AG04450 (cell line): ENCODE results near the gene TMEM91. TPM values are rescaled to one million over a fixed set of nuclear protein-coding genes. Genes with fewer than 3 reads are reported as not detected.

Source experiments
- CTCF ChIA-PET: fragments of 300-600, 350-600 bp; formaldehyde crosslinking; extraction: SDS; loops from one replicate; lab custom pipeline; 2022; ENCODE audit warnings: antibody characterized with exemption, inconsistent platforms; lab: Charles Lee
- POLR2A ChIA-PET: fragments of 350-600 bp; formaldehyde crosslinking; extraction: SDS; loops from one replicate; lab custom pipeline; 2021; ENCODE audit warnings: antibody characterized with exemption, inconsistent platforms; lab: Yijun Ruan, JAX
- DNase-seq: peaks from one replicate; pipeline ENCODE4 v3.0.0-alpha.2; 2011; ENCODE audit warnings: low read depth, low spot score
- H3K27ac ChIP-seq: one replicate; pipeline ENCODE4 v1.5.1; 2012; ENCODE audit warnings: low read depth, low read length, control low read depth
- H3K27me3 ChIP-seq: one replicate; pipeline ENCODE4 v1.6.0; 2012; ENCODE audit warnings: low read length; ENCODE audit not compliant: control insufficient read depth, insufficient read depth
- H3K4me3 ChIP-seq: 2 replicates; pipeline ENCODE4 v1.5.1; 2011; ENCODE audit warnings: mild to moderate bottlenecking, low read depth, low read length, control low read depth
- H3K9me3 ChIP-seq: 2 replicates; pipeline ENCODE4 v1.5.1; 2012; ENCODE audit warnings: low read length; ENCODE audit not compliant: control insufficient read depth, insufficient read depth
- polyA plus RNA-seq: library from polyadenylated mRNA; depleted of rRNA; stranded (reverse); fragments of >200 nt; gene quantifications from 2 replicates; pipeline ENCODE4 v1.2.3, GENCODE V29; 2011
- TF ChIP-seq, protein P1 (sequence below): IDR thresholded peaks from 2 replicates; pipeline ENCODE4 v1.5.1; 2011; ENCODE audit warnings: low read depth, low read length, control low read depth, inconsistent platforms

TMEM91 gene
- polyA plus RNA-seq, 1 experiment, result 5.2 TPM

DNA sequence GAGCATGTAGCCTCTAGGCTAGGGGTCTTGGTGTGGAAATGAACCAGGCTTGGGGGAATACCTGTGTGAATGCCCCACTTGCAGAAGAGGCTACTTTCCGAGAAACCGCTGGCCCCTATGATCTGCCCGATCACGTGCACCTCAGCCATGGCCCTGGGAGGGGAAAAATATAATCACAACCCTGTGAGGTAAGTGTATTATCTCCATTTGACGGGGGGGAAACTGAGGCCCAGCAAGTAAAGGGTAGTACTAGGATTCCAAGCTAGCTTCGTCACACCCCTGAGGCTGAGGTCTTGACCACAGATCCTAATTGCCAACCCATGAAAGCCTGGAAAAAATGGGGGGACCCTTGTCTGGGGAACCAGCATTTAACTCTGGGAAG, 13.0 kb upstream of the TMEM91 start:
- ChIA-PET POLR2A (interaction anchor here (1.1 to 1.6 kb wide), 3 partner anchors 10 to 53 kb away, joined by 3 to 6 read pairs (median 4); partner anchors contain the start of gene CCDC97), CTCF (interaction anchor here (2.8 to 4.2 kb wide), 2 partner anchors 8 to 10 kb away, joined by 13 to 16 read pairs; partner anchors contain the start of gene TGFB1)
- DNase-seq, result no peak
- Histone ChIP-seq H3K27ac (peak overlapping the region; percentile 31), H3K9me3 (no peaks in the 10 kb centered on the region), H3K4me3 (peak overlapping the region; percentile 93), H3K27me3 (no peaks in the 10 kb centered on the region)
- TF ChIP-seq, protein P1, sequence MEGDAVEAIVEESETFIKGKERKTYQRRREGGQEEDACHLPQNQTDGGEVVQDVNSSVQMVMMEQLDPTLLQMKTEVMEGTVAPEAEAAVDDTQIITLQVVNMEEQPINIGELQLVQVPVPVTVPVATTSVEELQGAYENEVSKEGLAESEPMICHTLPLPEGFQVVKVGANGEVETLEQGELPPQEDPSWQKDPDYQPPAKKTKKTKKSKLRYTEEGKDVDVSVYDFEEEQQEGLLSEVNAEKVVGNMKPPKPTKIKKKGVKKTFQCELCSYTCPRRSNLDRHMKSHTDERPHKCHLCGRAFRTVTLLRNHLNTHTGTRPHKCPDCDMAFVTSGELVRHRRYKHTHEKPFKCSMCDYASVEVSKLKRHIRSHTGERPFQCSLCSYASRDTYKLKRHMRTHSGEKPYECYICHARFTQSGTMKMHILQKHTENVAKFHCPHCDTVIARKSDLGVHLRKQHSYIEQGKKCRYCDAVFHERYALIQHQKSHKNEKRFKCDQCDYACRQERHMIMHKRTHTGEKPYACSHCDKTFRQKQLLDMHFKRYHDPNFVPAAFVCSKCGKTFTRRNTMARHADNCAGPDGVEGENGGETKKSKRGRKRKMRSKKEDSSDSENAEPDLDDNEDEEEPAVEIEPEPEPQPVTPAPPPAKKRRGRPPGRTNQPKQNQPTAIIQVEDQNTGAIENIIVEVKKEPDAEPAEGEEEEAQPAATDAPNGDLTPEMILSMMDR, result no peak

DNA sequence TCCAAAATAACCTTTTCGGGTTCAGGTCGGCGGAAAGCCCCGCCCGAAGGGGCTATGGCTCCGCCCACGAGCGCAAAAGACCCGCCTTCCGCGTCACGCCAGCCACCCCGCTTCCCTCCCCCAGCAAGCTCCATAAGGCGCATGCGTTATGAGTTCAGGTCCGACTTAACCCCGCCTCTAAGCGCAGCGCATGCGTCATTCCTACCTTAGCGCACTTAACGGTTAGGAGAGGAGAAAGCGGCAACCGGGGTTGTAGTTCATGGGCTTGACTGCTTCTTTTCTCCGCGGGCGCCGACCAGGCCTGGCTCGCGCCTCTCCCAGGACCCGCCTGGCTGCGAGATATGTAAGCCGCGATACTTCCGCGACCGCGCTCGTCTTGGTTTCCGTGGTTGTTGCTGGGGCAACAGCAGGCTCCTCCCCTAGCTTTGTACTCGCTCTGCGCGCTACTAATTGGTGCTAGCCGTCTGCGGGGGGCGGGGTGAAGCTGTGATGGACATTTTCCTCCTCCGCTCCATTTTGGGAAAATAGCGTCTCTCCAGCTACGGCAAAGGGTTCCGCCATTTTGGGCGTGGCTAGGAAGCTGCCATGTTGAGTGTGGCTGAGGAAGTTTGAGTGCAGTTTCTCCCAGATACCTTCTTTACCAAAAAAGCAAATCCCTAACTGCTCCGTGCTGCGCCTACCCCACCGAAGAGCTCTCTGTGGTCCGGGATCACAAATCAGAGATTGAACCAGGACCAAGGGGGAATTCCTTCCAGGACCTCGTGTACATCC, 12.4 kb upstream of the TMEM91 start, which contains the start of gene B9D2:
Gene B9D2 (minus strand): TSS at position 397 of the 771 bp plus-strand sequence. CDS start 630 bp downstream, outside the sequence.
- peak within 1 kb of the TSS; percentile 99 for H3K27ac ChIP-seq
- TF ChIP-seq, protein P1, result no peak
- peak within 1 kb of the TSS; percentile 93 for H3K4me3 ChIP-seq
- no peaks in the 10 kb centered on the region for H3K27me3 ChIP-seq
- no peaks in the 10 kb centered on the region for H3K9me3 ChIP-seq
- ChIA-PET POLR2A (interaction anchor here (0.9 to 1.6 kb wide), 4 partner anchors 11 to 75 kb away, joined by 3 to 6 read pairs (median 4); partner anchors contain the start of gene CCDC97), CTCF (interaction anchor here (0.8 to 4.2 kb wide), 4 partner anchors 9 to 85 kb away, joined by 3 to 16 read pairs (median 8); partner anchors contain the start of gene TGFB1)
- peak; percentile 94 for DNase-seq

DNA sequence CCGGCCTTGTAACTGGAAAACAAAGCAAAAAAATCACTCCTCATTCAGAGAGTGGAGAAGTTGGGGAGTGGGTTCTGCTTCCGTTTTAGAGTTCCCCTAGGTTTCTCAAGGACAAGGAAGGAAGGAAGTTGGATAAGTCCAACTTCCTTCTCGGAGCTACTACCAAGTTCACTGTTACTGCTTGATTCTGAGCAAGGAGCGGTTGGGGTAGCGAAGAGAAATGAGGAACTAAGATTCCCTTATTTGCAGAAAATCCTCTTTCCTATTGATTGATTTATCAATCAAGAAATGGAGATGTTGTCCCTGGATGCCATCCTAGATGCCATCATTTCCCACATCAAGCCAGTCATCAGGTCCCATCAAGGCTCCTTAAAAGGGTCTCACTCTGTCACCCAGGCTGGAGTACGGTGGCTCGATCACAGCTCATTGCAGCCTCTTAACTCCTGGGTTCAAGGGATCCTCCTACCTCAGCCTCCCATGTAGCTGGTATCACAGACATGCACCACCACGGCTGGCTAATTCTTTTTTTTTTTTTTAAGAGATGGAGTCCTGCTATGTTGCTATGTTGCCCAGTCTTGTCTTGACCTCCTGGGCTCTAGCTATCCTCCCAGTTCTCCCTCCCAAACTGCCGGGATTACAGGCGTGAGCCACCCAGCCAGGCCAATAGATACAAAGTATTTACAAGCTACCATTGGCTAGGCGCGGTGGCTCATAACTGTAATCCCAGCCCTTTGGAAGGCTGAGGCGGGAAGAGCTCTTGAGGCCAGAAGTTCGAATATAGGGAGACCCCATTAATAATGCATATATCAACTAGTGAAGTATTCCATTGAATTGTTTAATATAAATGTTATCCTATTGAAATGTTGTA, 11.6 kb upstream of the TMEM91 start:
- H3K27me3 ChIP-seq, result no peaks in the 10 kb centered on the region
- no peak for DNase-seq
- ChIA-PET CTCF (interaction anchor here (0.8 to 4.2 kb wide), 5 partner anchors 8 to 84 kb away, joined by 3 to 16 read pairs (median 6); partner anchors contain the start of gene TGFB1), POLR2A (interaction anchor here (0.6 to 1.6 kb wide), 5 partner anchors 12 to 74 kb away, joined by 4 to 6 read pairs (median 4); partner anchors contain the start of gene CCDC97)
- H3K27ac ChIP-seq, result peak overlapping the region; percentile 99
- TF ChIP-seq, protein P1, result no peak
- no peaks in the 10 kb centered on the region for H3K9me3 ChIP-seq
- peak overlapping the region; percentile 93 for H3K4me3 ChIP-seq

DNA sequence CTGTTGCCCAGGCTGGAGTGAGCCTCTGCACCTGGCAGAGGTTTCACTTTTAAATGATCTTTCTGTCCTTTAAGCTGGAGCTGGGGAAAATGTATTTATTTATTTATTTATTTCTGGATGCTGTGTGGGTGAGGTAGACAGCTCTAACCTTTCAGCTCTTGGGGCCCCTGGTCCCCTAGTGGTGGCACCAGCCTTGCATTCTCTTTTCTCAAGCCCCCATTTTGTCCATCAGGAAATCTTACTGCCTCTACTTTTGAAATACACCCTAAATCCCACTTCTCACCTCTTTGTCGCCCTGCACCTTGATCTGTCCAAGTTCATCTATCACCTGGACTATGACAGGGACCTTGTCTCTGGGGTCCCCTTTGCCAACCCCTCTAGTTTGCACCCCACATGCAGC, 10.2 kb upstream of the TMEM91 start:
- TF ChIP-seq, protein P1, result peak; percentile 26; the same call in 1 of the 2 replicates
- Histone ChIP-seq H3K27me3 (no peaks in the 10 kb centered on the region), H3K9me3 (no peaks in the 10 kb centered on the region), H3K4me3 (no peak overlapping the region), H3K27ac (no peak overlapping the region)
- no peak for DNase-seq
- POLR2A ChIA-PET, result interaction anchor here (0.6 to 1.0 kb wide), 2 partner anchors 41 to 46 kb away, joined by 7 to 8 read pairs; no protein-coding TSS in a partner anchor
- CTCF ChIA-PET, result interaction anchor here (0.7 to 4.2 kb wide), 4 partner anchors 10 to 1522 kb away, joined by 4 to 16 read pairs (median 5); partner anchors contain the start of genes TGFB1 and TMEM91
